ENCODE measurements around the gene A1CF.
"Not testable (repeated sequence)": the region's sequence is repeated elsewhere in the genome, so short reads cannot be mapped to it uniquely, and the experiment has no call there.

DNA sequence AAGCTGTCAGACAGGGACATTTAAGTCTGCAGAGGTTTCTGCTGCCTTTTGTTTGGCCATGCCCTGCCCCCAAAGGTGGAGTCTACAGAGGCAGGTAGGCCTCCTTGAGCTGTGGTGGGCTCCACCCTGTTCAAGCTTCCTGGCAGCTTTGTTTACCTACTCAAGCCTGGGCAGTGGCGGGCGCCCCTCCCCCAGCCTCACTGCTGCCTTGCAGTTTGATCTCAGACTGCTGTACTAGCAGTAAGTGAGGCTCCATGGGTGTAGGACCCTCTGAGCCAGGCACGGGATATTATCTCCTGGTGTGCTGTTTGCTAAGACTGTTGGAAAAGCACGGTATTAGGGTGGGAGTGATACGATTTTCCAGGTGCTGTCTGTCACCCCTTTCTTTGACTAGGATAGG, 97.5 kb downstream of the A1CF start:
- TF ChIP-seq, protein P1, sequence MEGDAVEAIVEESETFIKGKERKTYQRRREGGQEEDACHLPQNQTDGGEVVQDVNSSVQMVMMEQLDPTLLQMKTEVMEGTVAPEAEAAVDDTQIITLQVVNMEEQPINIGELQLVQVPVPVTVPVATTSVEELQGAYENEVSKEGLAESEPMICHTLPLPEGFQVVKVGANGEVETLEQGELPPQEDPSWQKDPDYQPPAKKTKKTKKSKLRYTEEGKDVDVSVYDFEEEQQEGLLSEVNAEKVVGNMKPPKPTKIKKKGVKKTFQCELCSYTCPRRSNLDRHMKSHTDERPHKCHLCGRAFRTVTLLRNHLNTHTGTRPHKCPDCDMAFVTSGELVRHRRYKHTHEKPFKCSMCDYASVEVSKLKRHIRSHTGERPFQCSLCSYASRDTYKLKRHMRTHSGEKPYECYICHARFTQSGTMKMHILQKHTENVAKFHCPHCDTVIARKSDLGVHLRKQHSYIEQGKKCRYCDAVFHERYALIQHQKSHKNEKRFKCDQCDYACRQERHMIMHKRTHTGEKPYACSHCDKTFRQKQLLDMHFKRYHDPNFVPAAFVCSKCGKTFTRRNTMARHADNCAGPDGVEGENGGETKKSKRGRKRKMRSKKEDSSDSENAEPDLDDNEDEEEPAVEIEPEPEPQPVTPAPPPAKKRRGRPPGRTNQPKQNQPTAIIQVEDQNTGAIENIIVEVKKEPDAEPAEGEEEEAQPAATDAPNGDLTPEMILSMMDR (IDR thresholded peaks at IDR 0.05), result not testable (repeated sequence)
- TF ChIP-seq POLR2A (IDR thresholded peaks at IDR 0.05), result not testable (repeated sequence)
